GM18873 (cell line): ENCODE measurements around the gene KCNIP3.
"Not testable (repeated sequence)": the region's sequence is repeated elsewhere in the genome, so short reads cannot be mapped to it uniquely, and the experiment has no call there.

Experiments
- ATAC-seq: cut with Tn5 transposase; IDR thresholded peaks from one replicate; pipeline ENCODE4 v1.9.1; 2021; ENCODE audit warnings: mild to moderate bottlenecking, moderate library complexity, moderate number of reproducible peaks; ENCODE audit not compliant: unreplicated experiment, low FRiP score

KCNIP3 gene

DNA sequence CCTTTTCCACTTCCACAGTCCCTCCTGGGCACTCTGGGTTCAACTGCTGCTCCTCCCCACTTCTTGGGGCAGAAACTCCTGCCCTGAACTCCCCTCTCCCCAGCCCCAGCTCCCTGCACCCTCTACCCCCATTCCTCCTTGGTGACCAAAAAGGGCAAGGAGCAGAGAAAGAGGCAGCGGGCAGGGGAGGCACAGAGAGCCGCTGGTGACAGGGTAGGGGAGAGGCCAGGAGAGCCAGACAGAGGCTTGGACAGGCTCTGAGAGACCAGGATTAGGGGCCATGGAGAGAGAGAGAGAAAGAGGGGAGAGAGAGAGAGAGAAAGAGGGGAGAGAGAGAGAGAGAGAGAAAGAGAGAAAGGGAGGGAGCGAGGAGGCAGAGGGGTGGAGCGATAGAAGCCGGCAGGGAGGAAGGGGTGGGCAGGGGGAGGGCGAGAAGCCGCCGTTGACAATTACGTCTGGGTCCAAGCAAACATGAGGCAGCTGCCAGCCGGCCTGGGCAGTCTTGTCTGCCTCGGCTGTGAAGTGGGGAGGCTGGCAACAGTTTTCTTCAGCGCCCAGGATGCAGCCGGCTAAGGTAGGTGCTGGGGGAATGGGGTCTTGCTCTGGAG lies at the start of gene KCNIP3:
Gene KCNIP3, plus strand, starts transcription at position 468 of the 608 bp plus-strand sequence. Its CDS starts 92 bp downstream, at position 560.
- no peak for ATAC-seq

DNA sequence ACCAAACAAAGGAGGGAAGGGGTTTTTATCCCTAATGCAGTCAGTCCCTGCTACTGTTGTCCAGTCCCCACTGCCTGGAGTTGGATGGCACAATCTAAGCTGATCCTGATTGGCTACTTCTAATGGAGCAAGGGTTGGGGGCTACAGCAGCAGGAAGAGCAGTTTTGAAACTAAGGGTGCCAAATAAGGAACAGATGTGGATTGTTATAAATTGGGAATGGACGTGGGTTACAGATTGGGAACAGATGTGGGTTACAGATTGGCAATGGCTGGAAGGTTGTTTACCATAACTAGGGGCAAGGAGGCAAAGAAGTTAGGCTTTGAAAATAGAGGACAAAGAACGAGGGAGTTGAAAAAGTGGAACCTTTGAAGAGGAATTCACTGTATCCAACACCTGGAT lies 38.9 kb upstream of the KCNIP3 start:
- no peak for ATAC-seq

DNA sequence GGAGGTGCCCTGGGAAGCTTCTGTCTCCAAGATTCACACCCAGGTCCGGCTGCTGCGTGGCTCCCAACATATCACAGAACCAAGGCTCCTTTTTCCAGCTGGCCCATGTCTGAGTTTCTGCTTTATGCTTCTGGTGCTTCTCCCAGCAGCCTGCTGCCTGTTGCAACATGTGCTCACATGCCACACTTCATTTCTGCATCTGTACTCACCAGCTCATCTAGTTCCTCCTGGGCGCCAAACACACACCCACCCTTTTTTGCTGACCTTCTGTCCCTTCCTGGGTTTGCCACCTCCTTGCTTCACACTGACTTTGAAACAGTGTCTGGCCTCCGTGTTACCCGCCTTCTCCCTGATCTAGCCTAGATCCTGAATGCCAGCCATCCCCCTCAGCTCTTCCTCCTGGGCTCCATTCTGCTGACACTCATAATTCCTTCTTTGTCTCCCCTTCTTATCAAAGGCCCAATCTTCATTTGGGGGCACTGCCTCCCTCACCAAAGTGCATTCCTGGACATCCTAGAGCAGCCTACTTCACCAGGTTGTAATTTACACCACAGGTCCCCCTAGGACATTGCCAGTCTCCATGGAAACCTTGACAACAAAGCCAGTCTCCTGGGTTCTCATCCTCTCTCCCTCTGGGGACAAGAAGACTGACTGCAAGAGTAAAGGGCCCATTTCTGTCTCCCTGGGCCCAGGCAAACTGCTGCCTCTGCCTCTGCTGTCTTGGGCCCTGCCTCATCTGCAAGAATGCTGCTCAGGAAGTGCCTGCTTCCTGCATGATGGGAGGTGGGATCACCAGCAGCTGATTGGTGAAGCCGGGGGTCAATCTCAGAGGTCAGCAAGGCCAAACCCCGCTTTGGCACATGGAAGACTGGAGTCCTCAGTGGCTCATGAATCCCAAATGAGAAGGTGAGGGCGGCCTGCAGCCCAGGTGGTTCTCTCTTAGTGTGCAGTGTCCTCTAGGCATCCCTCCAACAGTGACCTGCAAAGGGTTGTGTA lies 36.8 kb upstream of the KCNIP3 start:
- ATAC-seq: no peak

DNA sequence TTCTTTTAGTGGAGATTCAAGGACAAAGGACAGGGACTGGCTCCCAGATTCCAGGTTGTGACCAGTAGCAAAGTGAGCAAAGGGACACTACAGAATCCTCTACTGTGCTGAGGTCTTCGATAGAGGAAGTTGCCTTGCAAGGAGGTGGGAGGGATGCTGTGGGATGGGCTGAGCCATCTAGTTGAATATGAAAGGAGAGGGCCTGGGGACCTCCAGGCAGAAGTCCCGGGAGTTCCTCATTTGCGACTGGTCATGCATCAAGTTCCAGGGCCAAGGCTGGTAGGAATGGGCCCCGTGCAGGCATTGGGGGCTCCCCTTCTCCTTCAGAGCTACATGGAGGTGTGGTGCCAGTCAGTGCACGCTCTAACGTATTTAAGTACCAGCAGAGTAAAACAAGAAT lies 35.5 kb upstream of the KCNIP3 start:
- ATAC-seq: no peak

DNA sequence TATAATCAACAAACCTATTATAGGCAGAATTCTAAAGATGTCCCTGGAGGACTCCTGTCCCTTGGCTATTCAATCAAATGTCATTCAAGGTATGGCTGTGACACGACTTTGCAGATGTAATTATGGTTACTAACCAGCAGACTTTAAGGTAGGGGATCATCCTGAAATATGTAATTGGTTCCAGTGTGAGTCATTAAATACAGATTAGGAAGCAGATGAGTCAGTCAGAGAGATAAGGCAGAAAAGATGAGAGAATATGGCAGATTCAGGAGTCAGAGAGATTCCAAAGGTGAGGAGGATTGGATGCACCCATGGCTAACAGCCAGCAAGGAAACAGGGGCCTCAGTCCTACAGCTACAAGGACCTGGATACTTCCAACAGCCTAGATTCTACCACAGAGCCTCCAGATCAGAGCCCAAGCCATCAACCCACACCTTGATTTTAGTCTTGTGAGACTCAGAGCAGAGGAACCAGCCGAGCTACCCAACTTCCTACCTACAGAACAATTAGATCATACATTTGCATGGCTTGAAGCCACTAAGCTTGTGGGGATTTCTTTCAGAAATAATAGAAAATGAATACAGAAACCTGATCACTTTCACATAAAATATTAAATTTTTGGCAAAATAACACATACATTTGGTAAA lies 34.1 kb upstream of the KCNIP3 start:
- no peak for ATAC-seq

DNA sequence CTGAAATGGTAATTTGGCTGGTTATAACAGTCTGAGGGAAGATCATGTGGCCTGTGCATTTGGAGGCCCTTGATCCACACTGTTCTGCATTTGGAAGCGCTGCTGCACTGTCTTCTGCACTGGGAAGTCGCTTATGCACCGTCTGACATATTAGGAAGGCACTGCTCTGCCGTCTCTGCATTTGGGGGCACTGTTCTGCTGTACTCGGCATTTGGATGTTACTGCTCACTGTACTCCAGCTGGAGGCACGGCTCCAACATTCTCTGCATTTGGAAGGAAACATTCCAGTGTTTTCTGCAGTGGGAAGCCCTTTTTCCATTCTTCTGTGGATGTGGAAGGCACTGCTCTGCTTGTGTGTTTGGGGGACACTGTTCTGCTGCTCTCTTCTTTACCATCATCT lies 32.5 kb upstream of the KCNIP3 start:
- no peak for ATAC-seq

DNA sequence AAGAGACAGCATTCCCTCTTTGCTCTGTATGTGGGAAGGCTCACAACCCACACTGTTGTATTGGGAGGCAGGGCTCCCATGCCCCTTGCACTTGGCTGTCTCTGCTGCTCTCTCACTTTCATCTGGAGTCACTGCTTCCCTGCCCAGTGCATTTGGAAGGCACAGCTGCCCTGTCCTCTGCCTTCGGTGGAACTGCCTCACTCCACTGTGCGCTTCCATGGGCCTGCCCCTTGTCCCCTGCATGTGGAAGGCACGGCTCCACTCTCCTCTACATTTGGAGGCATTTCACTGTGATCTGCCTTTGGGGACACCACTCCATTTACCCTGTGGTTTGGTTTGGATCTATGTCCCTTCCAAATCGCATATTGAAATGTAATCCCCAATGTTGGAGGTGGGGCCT lies 32.0 kb upstream of the KCNIP3 start:
- no peak for ATAC-seq

DNA sequence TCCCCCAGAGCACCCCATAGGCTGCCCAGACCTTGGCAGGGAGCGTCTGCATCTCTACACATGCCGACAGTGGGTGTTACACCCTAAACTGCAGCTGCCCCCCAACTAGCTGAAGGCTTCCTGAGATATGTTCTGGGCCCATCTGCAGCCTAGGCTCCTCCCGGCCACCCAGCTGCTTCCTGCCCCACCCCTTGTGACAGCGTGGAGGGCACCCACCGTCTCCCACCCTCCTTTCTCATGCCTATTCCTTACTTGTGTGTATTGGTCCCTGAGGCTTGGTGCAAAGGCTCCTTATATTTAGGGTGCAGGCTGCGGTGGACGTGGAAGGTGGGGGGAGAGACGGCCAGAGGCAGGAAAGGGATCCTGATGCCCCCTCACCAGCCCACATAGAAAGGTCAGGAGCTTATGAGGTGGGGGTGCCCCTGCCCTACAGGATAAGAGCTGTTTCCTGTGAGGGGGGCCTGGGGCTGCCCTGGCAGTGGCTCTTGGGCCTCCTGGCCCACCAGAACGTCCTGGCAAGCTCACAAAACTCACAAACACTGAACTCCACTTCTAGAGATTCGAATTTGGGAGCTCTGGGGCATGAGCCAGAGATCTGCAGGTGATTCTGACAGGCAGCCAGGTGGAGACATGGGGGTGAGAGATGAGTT lies 30.2 kb upstream of the KCNIP3 start:
- no peak for ATAC-seq

DNA sequence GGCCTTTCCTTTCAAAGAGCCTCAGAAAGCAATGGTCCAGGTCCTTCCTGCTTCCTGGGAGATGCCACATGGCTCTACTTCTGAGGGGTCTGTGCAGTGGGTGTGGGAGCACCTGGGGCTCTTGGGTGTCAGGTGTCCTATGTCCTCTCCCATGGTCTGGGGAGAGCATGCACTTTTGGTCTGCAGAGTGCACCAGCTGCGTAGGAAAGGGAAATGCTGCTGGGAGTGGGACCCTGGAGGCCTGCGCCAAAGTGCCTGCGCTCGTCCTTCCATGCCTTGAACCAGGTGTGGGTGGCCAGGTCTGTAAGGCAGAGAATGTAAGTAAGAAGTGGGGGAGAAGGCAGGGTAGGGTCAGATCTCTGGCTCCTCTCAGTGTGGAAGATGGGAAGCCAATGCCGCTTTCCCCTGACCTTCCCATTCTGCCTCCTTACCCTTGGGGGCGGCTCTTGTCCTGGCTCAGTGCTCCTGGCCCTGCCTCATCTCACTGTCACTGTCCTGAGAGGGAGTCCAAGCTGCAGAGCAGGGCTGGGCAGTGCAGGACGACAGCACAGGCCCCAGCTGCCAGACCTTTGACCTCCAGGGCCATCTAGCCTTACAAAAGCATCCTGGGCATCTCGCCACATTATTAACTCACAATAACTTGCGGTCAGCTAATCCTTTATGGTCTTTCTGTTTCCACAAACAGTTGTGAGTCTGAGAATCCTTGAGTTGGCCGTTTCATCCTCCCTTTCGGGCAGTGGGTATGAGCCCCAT lies 29.5 kb upstream of the KCNIP3 start:
- no peak for ATAC-seq

DNA sequence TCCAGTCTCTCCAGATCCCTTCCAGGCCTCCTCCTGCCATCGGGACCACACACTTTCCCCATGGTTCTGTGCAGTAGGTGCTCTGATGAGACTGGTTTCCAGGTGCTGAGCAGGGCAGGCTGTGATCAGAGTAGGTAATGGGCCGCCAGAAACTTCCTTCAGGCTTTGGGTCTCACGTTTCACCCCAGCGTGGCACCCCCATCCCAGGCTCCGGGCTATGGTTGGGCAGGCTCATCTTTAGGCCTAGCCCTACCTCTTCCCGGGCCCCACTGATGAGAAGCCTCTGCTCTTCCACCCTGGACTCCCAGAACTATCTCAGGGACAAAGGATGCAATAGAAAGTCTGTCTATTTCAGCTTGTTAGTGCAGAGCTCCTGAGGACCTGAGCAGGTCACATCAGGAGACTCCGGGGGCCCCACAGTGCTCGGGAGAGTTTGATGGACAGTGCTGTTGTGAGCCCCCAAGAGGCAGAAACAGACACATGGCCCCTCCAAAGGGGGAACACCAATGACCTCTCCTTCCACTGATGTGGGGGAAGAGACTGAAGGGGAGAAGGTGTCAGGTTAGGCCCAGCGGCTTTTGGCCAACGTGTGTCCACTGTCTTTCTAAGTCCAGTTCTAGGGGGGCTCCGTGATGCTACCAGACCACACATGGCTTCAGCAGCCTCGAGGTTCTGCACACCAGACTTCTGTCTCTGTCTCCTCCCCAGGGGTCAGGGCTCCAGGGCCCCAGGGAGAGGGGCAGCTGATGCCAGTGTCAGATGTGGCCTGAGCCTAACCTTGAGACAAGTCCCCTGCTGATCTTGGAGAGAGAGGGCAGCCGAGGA lies 28.7 kb upstream of the KCNIP3 start:
- no peak for ATAC-seq

DNA sequence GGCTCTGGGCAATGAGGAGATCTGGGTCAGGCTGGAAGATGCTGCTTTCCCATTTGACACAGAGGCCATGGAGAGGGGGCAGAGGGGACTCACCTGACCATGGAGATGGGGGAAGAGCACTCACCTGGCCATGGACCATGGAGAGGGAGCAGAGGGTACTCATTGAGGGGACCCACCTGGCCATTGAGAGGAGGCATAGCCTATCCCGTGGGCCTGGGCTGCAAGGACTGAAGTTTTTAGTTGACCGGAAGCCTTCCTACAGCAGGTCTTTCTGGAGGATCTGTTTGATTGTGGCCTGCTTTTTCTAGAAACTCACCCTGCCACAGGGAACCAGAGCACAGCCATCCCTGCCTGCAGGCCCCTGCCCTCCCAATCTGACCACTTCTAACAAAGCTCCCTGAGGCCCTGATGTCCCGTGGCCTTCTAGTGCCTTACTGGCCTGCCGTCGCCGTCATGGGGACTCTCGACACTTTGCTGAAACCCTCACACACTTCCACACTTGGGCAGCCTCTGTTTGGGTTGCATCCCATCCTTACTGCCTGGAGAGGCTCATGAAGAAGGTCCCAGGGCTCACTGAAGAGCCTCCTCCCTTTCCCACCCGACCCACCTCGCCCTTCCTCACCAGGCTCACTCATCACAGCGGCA lies 28.0 kb upstream of the KCNIP3 start:
- no peak for ATAC-seq

DNA sequence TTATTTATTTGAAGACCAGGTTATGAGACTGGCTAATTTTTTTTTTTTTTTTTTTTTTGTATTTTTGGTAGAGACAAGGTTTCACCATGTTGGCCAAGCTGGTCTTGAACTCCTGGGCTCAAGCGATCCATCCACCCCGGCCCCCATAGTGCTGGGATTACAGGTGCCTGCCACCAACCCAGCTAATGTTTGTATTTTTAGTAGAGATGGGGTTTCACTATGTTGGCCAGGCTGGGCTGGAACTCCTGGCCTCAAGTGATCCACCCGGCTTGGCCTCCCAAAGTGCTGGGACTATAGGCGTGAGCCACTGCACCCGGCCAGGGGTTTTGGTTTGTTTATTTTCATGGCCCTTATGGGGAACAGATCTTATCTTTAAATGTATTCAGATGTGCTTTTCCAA lies 27.4 kb upstream of the KCNIP3 start:
- ATAC-seq: not testable (repeated sequence)

DNA sequence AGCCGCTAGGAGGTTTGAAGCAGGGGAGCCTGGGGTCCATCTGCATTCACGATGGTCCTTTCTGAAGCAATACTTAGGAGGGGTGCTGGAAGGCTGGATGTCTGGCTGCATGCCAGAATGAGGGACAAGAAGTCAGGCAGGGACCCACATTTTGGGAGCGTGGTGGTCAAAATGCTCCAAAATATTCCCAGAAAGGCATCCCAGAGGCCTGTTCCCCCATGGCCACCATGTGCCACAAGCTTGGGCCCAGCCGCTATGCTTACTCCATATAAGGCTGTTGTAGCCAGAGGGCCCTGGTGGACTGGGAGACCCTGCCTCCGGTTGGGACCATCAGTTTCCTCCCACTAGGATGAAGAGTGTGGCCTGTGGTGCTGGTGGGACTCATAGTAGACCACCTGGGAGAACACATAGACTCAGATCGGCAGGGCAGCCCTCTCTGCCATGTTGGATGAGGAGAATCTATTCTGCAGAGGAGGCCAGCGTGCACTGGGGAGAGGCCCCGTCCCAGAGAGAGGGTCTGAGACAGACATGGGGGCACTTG lies 26.5 kb upstream of the KCNIP3 start:
- ATAC-seq: no peak

DNA sequence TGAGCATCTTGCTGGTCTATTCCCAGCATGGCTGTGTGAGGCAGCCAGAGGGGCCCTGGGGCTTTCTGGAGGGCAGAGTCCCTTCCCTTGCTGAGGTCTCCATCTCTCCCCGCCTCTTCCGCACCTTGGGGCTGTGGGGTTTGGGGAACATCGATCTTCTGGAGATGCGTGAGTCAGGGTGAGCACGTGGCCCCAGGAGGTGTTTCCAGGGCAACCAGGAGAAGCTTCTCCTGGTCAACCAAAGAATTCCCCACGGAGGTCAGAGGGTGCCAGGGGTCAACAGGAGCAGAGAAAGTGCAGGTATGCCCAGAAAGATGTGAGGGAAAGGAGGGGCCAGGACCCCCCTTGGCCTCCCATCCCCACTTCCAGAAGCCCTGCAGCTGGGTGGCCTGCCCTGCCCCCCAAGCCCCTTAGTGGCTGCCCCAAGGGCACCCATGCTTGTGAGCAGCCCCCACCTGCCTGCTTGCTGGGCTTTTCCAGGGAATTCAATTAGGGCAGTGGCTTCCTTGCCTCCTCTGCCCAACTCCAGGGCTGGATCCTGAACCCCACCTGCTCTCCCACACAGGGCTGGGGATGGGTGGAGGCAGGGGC lies 25.7 kb upstream of the KCNIP3 start:
- ATAC-seq: no peak

DNA sequence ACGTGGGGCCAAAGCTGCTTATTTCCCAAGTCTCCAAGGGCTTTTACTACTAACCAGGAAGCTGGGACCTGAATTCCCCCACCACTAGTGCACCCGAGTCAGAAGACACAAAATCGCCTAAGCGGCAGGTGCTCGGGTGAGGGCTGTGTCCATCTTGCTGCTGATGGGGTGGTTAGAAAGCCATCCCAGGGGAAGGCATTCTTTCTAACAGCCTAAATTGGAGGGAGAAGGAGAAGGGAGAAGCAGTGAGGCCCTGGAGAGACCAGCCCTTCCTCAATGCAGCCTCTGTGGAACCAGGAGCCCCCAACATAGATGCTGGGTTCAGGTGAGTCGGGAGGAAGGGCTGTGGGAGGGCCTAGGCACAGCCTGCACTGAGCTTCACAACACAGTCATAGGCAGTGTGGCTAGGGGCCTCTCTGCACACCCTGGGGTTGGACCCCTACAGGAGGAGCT lies 24.8 kb upstream of the KCNIP3 start:
- ATAC-seq: no peak

DNA sequence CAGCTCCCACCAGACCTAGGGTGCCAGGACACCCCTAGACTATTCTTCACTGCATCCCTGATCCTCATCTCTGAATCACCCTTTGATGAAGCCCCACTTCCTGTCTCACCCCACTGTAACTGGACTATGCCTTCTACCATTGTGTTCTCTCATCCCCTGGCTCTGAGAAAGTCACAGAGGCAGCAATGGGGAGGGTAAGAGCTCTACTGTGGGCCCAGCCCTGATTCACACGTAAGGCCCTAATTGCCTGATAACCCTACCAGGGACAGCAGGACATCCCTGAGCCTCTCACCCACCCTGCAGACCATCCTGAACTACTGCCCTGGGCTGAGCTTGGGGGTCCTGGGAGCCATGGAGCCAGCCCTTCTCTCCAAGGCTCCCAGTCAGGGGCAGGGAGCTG lies 24.4 kb upstream of the KCNIP3 start:
- ATAC-seq: no peak

DNA sequence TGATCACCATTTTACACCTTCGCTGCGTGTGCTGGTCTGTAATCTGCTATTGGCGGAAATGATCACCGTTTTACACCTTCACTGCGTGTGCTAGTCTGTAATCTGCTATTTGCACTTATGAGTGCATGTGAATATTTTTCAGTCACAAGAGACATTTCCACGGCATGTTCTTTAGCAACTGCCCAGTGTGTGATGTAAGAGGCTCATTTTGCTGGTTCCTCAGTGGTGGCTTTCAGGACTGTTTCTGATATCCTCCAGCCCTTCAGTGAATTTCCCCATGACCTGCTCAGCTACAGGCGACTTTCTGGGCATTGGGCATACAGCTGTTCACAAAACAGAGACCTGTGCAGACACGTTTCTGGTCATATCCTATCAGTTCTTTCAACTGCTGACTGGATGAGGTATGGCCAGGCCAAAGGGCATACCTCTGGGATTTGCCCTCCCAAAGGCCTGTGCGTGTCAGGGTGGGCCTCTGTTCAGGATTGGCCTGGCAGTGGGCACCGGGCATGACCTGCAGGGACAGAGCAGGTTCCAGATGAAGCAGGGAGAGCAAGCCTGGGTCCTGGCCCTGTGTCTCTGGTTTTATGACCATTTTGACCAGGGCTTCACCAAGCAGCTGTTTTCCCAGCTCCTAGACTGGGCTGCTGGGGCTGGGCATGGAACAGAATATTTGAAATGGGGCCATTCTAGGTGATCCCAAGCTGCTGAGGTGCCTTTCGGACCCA lies 23.4 kb upstream of the KCNIP3 start:
- ATAC-seq: no peak
